ENCODE measurements around the gene TMEM50A.

- no peak for TF ChIP-seq POLR2AphosphoS5 (IDR thresholded peaks at IDR 0.05; ENCODE audit: insufficient read depth in 1 of 2, low read depth in 1 of 2)
- no peak for TF ChIP-seq CTCF (IDR thresholded peaks at IDR 0.05)
Observed at GRCh38 chr1:25355841-25356395, 17.8 kb downstream of the TMEM50A start.

Data from vagina (tissue), 2 donors.